Ovary (tissue), 9 donors: ENCODE results near the gene FBXL7. TPM values are rescaled to one million over a fixed set of nuclear protein-coding genes. Genes with fewer than 3 reads are reported as not detected.

Source experiments
- DNase-seq, 5 donors: peaks; one replicate each; pipeline ENCODE4 v3.0.0-alpha.2; 2019 to 2020
- H3K27ac ChIP-seq, 2 donors: fragments of 200-600 bp; one replicate each; pipeline versions ENCODE4 v1.5.1 to v1.8.0; 2019 to 2022
- H3K27me3 ChIP-seq: fragments of 200-600 bp; one replicate; pipeline ENCODE4 v1.8.0; 2022
- H3K36me3 ChIP-seq: fragments of 200-600 bp; sonication (generic); one replicate; pipeline ENCODE4 v1.5.1; 2019
- H3K4me1 ChIP-seq: one replicate; pipeline ENCODE4 v1.8.1; 2013; ENCODE audit warnings: mild to moderate bottlenecking, moderate library complexity; ENCODE audit not compliant: insufficient read depth
- H3K4me3 ChIP-seq: fragments of 200-600 bp; sonication (generic); one replicate; pipeline ENCODE4 v1.5.1; 2017
- H3K9me3 ChIP-seq, 2 donors: fragments of 200-600 bp in 1 of 2; sonication (generic) in 1 of 2; one replicate each; pipeline versions ENCODE4 v1.5.1 to v1.8.1; 2013 to 2019; ENCODE audit warnings: mild to moderate bottlenecking in 1 of 2, moderate library complexity in 1 of 2
- EP300 ChIP-seq: sonication (generic); formaldehyde crosslinking; IDR thresholded peaks from one replicate; pipeline ENCODE4 v1.6.1; 2017; ENCODE audit warnings: antibody characterized with exemption
- POLR2A ChIP-seq: fragments of 450-650 bp; IDR thresholded peaks from one replicate; pipeline ENCODE4 v1.6.1; 2017; ENCODE audit warnings: antibody characterized with exemption, mild to moderate bottlenecking, moderate library complexity
- WGBS, 3 donors: extraction: QIAGEN DNeasy Blood & Tissue Kit in 1 of 3; methylation state at CpG; one replicate each; pipeline versions ENCODE4 v1.1.5 to v1.1.7; 2013 to 2017; 5-methylcytosine and 5-hydroxymethylcytosine counted together
- intact Hi-C, 4 donors: fragments of 100-400 bp; cut with DNase I; formaldehyde crosslinking; loops; one replicate each; pipeline versions ENCODE4 v1.11.0 to v1.15.1; 2022 to 2023
- polyA plus RNA-seq, 2 donors: library from polyadenylated mRNA; stranded (reverse); fragments of 200-250 nt in 1 of 2; fragments of 350-450 nt in 1 of 2; fragmentation: Illumina TruSeq in 1 of 2; extraction: RNeasy Lipid Tissue Mini Kit (QIAGEN cat#74804) in 1 of 2; gene quantifications; one replicate each; pipeline ENCODE4 v1.2.3, GENCODE V29; 2013 to 2014
- total RNA-seq, 7 donors: library from RNA; depleted of rRNA in 2 of 7; stranded (reverse); fragments of >200 nt in 2 of 7; fragmentation: NEBNext Ultra II Directional in 3 of 7; extraction: Animal tissue kit (Norgen Biotek cat#: 25700) in 3 of 7; gene quantifications; one replicate each; pipeline versions ENCODE4 v1.1.0 to v1.2.4, GENCODE V29; 2016 to 2023
- TF ChIP-seq, protein P1 (sequence below), 3 donors: fragments of 450-650 bp in 2 of 3; fragments of 200-600 bp in 1 of 3; IDR thresholded peaks; one replicate each; pipeline versions ENCODE4 v1.5.1 to v1.8.0; 2016 to 2022; ENCODE audit warnings: antibody characterized with exemption in 3 of 3, mild to moderate bottlenecking in 1 of 3
- donor health status: DM: no; HTN: no; CAD: no; lungs with moderate emphysema.
- donor health status: DM: no; HTN: no; CAD: no.
- donor health status: Bipolar disorder and iron deficiency.
- donor health status: DM: yes; HTN: yes; CAD: no.
- donor health status: DM: no; HTN: no; CAD: no.
- donor health status: DM: yes; HTN: yes; CAD: no.

FBXL7 gene
- total and polyA plus RNA-seq, 9 donors = 21.1 to 40.9 (median 29.2) TPM

DNA sequence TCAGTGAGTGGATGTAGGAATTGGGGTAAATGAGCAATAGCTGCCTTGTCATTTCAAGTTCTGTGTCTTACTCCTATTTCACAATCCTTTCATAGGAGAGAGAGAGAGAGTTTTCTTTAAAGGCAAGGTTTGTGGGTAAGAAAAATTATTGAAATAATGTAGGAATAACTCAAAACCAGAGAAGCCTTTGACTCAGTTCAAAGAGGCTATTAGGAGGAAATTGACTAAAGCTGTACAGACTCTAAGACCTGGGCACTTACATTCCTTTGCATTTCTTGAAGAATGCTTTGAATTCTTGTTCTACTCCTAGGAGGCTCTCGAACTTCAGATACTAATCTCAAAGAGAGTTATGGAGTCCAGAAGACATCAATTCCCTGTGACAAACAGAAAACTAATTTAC is 257.1 kb downstream of the FBXL7 start:
- Histone ChIP-seq H3K36me3 (no peaks in the 10 kb centered on the region), H3K27ac (no peak overlapping the region), H3K4me1 (peaks cover 3% of the 10 kb centered on the region), H3K4me3 (no peak overlapping the region), H3K9me3 (no peaks in the 10 kb centered on the region), H3K27me3 (no peaks in the 10 kb centered on the region)
- intact Hi-C loops = no loop called here
- no peak for DNase-seq
- no peak for TF ChIP-seq EP300
- no peak for TF ChIP-seq POLR2A
- TF ChIP-seq, protein P1, sequence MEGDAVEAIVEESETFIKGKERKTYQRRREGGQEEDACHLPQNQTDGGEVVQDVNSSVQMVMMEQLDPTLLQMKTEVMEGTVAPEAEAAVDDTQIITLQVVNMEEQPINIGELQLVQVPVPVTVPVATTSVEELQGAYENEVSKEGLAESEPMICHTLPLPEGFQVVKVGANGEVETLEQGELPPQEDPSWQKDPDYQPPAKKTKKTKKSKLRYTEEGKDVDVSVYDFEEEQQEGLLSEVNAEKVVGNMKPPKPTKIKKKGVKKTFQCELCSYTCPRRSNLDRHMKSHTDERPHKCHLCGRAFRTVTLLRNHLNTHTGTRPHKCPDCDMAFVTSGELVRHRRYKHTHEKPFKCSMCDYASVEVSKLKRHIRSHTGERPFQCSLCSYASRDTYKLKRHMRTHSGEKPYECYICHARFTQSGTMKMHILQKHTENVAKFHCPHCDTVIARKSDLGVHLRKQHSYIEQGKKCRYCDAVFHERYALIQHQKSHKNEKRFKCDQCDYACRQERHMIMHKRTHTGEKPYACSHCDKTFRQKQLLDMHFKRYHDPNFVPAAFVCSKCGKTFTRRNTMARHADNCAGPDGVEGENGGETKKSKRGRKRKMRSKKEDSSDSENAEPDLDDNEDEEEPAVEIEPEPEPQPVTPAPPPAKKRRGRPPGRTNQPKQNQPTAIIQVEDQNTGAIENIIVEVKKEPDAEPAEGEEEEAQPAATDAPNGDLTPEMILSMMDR (IDR thresholded peaks at IDR 0.05) = no peak
- WGBS, 3 donors = 42 to 56% (median 51%) methylated on average over 1 of the region's 1 CpG

DNA sequence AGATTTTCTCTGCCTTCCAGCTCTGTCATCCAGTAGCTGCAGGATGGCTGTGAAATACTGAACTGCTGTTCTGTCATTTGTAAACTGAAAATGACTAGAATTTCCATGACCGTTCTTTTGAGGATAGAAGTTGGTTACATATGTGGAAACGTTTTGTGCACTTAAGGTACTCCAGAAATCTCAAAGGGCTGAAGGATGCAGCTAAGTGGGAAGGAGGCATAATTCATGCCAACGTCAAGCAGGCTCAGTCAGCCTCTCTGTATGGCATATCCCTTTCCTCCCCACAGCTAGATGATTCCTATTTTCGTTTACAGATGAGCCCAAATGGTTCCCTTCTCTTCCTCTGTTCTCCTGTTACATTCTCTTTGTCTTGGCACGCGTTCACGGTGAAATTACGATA is 257.6 kb downstream of the FBXL7 start:
- Histone ChIP-seq H3K4me3 (no peak overlapping the region), H3K36me3 (no peaks in the 10 kb centered on the region), H3K27me3 (no peaks in the 10 kb centered on the region), H3K4me1 (peaks cover 3% of the 10 kb centered on the region), H3K9me3 (no peaks in the 10 kb centered on the region), H3K27ac (no peak overlapping the region)
- DNase-seq = no peak
- WGBS, 3 donors = 77 to 82% (median 80%) methylated on average over 8 of the region's 8 CpGs
- TF ChIP-seq, protein P1 (IDR thresholded peaks at IDR 0.05) = no peak
- TF ChIP-seq EP300 (no peak), POLR2A (no peak)
- intact Hi-C loops = no loop called here

- Histone ChIP-seq H3K36me3 (no peaks in the 10 kb centered on the region), H3K27ac (no peak overlapping the region), H3K4me3 (no peak overlapping the region), H3K27me3 (no peaks in the 10 kb centered on the region), H3K9me3 (no peaks in the 10 kb centered on the region), H3K4me1 (no peaks in the 10 kb centered on the region)
- no peak for DNase-seq
- 81 to 88% (median 82%) methylated on average over 3 of the region's 3 CpGs for WGBS, 3 donors
- TF ChIP-seq, protein P1 (IDR thresholded peaks at IDR 0.05) = no peak
- TF ChIP-seq EP300 = no peak
- no peak for TF ChIP-seq POLR2A
- intact Hi-C loops = no loop called here
These were observed 262.7 kb downstream of the FBXL7 start for GRCh38 chr5:15762668-15763067.

DNA sequence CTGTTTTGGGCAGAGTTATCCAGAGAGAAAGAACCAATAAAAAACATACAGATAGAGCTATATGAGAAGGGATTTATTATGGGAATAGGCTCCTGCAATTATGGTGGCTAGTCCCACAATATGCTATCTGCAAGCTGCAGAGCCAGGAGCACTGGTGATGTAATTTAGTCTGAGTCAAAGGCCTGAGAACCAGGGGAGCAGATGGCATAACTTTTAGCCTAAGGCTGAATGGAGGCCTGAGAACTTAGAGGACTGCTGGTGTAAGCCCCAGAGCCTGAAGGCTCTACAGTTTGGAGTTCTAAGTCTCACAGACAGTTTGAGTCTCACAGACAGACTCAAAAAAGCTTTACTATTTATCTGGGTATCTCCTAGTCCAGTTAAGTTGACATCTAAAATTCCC is 263.8 kb downstream of the FBXL7 start:
- no peak for DNase-seq
- Histone ChIP-seq H3K9me3 (no peaks in the 10 kb centered on the region), H3K36me3 (no peaks in the 10 kb centered on the region), H3K4me3 (no peak overlapping the region), H3K27ac (no peak overlapping the region), H3K4me1 (no peaks in the 10 kb centered on the region), H3K27me3 (no peaks in the 10 kb centered on the region)
- TF ChIP-seq EP300 = no peak
- TF ChIP-seq POLR2A = no peak
- TF ChIP-seq, protein P1 (IDR thresholded peaks at IDR 0.05) = no peak
- intact Hi-C loops = no loop called here

DNA sequence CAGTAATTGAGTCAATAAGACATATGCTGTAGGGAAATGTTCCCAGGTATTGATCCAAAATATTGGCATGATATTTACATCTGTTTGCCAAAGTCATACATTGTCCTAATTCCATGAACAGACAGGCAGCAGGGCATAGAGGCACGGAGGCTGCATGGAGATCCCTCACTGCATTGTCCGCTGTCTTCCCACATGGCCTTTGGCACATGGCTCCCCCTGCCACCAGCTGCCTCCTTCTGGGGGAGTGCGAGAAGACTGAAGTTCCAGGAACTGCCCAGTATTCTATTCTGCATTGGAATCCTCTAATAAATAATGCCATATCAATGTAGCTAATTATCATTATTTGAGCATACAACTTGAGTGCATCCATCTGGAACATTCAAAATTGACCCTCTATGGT is 269.0 kb downstream of the FBXL7 start:
- H3K4me1 ChIP-seq = no peaks in the 10 kb centered on the region
- H3K27me3 ChIP-seq = no peaks in the 10 kb centered on the region
- H3K4me3 ChIP-seq = no peak overlapping the region
- no peaks in the 10 kb centered on the region for H3K9me3 ChIP-seq
- intact Hi-C loops = no loop called here
- TF ChIP-seq EP300 (no peak), POLR2A (no peak)
- TF ChIP-seq, protein P1 (IDR thresholded peaks at IDR 0.05) = no peak
- 93 to 100% (median 95%) methylated on average over 3 of the region's 3 CpGs for WGBS, 3 donors
- no peak for DNase-seq
- H3K36me3 ChIP-seq = no peaks in the 10 kb centered on the region
- H3K27ac ChIP-seq = no peak overlapping the region
